Bronchial epithelial cell (primary cell): ENCODE data around the gene IQCE. TPM values are rescaled to one million over a fixed set of nuclear protein-coding genes. Genes with fewer than 3 reads are reported as not detected.

ENCODE experiments used
- DNase-seq: peaks from one replicate; pipeline ENCODE4 v3.0.0-alpha.2; 2010; ENCODE audit warnings: low read depth
- FAIRE-seq: peaks from 2 replicates; lab custom pipeline; 2011; peaks lifted over from hg19 to GRCh38; lab: Jason Lieb, UNC
- H3K27me3 ChIP-seq: 2 replicates; pipeline ENCODE4 v1.5.1; 2011; ENCODE audit warnings: low read length; ENCODE audit not compliant: control insufficient read depth, insufficient read depth
- H3K36me3 ChIP-seq: 2 replicates; pipeline ENCODE4 v1.5.1; 2011; ENCODE audit warnings: low read length; ENCODE audit not compliant: control insufficient read depth, insufficient read depth
- H3K4me3 ChIP-seq: 2 replicates; pipeline ENCODE4 v1.5.1; 2011; ENCODE audit warnings: mild to moderate bottlenecking, low read depth, low read length, control low read depth
- CTCF ChIP-seq: IDR thresholded peaks from 2 replicates; pipeline ENCODE4 v1.5.1; 2011; ENCODE audit warnings: mild to moderate bottlenecking, moderate library complexity, low read length, control low read depth, inconsistent platforms; ENCODE audit not compliant: insufficient read depth, severe bottlenecking
- total RNA-seq: library from RNA; depleted of rRNA; stranded (reverse); fragments of >200 nt; gene quantifications from 2 replicates; pipeline ENCODE4 v1.2.1, GENCODE V29; 2014

Gene IQCE
- total RNA-seq, 1 donor from 2014 or later = 6.3 TPM

- DNase-seq = no peak
- no peak for TF ChIP-seq CTCF
- FAIRE-seq = no peak
- Histone ChIP-seq H3K36me3 (peaks cover 8% of the 10 kb centered on the region), H3K27me3 (no peaks in the 10 kb centered on the region), H3K4me3 (no peak overlapping the region)
Measured at GRCh38 chr7:2526659-2527504, 31.9 kb upstream of the IQCE start.

- no peak for TF ChIP-seq CTCF
- DNase-seq (peak; percentile 68), FAIRE-seq (no peak)
- peaks cover 8% of the 10 kb centered on the region for H3K36me3 ChIP-seq
- H3K27me3 ChIP-seq = no peaks in the 10 kb centered on the region
- no peak overlapping the region for H3K4me3 ChIP-seq
Measured at GRCh38 chr7:2527505-2528467, 31.0 kb upstream of the IQCE start.

- DNase-seq = no peak
- H3K27me3 ChIP-seq = no peaks in the 10 kb centered on the region
- FAIRE-seq = peak; percentile 23
- no peak overlapping the region for H3K4me3 ChIP-seq
- peaks cover 8% of the 10 kb centered on the region for H3K36me3 ChIP-seq
- no peak for TF ChIP-seq CTCF
Measured at GRCh38 chr7:2528481-2529095, 30.2 kb upstream of the IQCE start.

- DNase-seq = no peak
- FAIRE-seq = no peak
Measured at GRCh38 chr7:2529161-2530070, 29.4 kb upstream of the IQCE start.

More at GRCh38 chr7:2529161-2530070, 29.4 kb upstream of the IQCE start:
- no peak for TF ChIP-seq CTCF
- peaks cover 8% of the 10 kb centered on the region for H3K36me3 ChIP-seq
- H3K27me3 ChIP-seq = no peaks in the 10 kb centered on the region
- no peak overlapping the region for H3K4me3 ChIP-seq
